Endothelial cell (in vitro differentiated cells): Measurements from ENCODE around the gene TRAPPC10. TPM values are rescaled to one million over a fixed set of nuclear protein-coding genes. Genes with fewer than 3 reads are reported as not detected.

Experiments used
- DNase-seq: peaks from one replicate; pipeline ENCODE4 v3.0.0; 2021; ENCODE audit warnings: low spot score
- H3K27ac Mint-ChIP-seq: one replicate; pipeline ENCODE4 v1.8.0; 2021; ENCODE audit warnings: mixed read lengths, inconsistent platforms; ENCODE audit not compliant: unreplicated experiment
- H3K27me3 Mint-ChIP-seq: one replicate; pipeline ENCODE4 v1.8.0; 2021; ENCODE audit warnings: mild to moderate bottlenecking, moderate library complexity, mixed read lengths, inconsistent platforms; ENCODE audit not compliant: unreplicated experiment
- H3K36me3 Mint-ChIP-seq: one replicate; pipeline ENCODE4 v1.8.0; 2021; ENCODE audit warnings: mild to moderate bottlenecking, low read depth, mixed read lengths, inconsistent platforms; ENCODE audit not compliant: unreplicated experiment
- H3K4me1 Mint-ChIP-seq: one replicate; pipeline ENCODE4 v1.8.0; 2021; ENCODE audit warnings: mild to moderate bottlenecking, mixed read lengths, inconsistent platforms; ENCODE audit not compliant: unreplicated experiment
- H3K4me3 Mint-ChIP-seq: one replicate; pipeline ENCODE4 v1.8.0; 2021; ENCODE audit warnings: mild to moderate bottlenecking, mixed read lengths, inconsistent platforms; ENCODE audit not compliant: unreplicated experiment
- H3K9me3 Mint-ChIP-seq: one replicate; pipeline ENCODE4 v1.8.0; 2021; ENCODE audit warnings: mixed read lengths, inconsistent platforms; ENCODE audit not compliant: unreplicated experiment
- total RNA-seq: library from RNA; stranded (reverse); fragmentation: NEBNext Ultra II Directional; extraction: Animal tissue kit (Norgen Biotek cat#: 25700); gene quantifications from one replicate; pipeline ENCODE4 v1.2.1, GENCODE V29; 2021; ENCODE audit not compliant: unreplicated experiment
- TF ChIP-seq, protein P1 (sequence below): fragments of 200-600 bp; sonication (generic); IDR thresholded peaks from one replicate; pipeline ENCODE4 v1.5.0; 2021; ENCODE audit warnings: antibody characterized with exemption; ENCODE audit not compliant: unreplicated experiment

Gene TRAPPC10
- total RNA-seq, 1 donor from 2014 or later, result 28.4 TPM

DNA sequence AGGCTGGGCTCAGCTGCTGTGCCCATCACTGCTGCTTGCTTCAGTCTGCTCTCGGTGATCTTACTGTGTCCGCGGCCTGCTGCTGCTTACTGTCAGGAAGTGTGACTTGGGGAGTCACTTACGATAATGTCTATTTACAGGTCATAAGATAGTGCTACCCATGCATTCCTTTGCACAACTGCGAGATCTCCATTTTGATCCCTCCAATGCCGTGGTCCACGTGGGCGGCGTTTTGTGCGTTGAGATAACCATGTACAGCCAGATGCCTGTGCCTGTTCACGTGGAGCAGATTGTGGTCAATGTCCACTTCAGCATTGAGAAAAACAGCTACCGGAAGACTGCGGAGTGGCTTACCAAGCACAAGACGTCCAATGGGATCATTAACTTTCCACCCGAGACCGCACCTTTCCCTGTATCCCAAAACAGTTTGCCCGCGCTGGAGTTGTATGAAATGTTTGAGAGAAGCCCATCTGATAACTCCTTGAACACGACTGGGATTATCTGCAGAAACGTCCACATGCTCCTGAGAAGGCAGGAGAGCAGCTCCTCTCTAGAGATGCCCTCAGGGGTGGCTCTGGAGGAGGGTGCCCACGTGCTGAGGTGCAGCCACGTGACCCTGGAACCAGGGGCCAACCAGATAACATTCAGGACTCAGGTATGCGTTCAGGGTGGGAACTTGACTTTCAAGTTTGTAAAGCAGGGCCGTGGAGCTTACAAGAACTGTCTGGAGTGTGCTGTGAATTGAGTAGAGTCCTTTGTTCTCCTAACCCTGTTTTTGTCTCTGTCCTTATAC lies 70.7 kb downstream of the TRAPPC10 start:
- no peak for DNase-seq
- Mint-ChIP-seq H3K27ac (peak overlapping the region; percentile 95), H3K4me1 (peaks cover 12% of the 10 kb centered on the region), H3K4me3 (peak overlapping the region; percentile 71), H3K27me3 (no peaks in the 10 kb centered on the region), H3K36me3 (peaks cover 32% of the 10 kb centered on the region), H3K9me3 (no peaks in the 10 kb centered on the region)
- TF ChIP-seq, protein P1, sequence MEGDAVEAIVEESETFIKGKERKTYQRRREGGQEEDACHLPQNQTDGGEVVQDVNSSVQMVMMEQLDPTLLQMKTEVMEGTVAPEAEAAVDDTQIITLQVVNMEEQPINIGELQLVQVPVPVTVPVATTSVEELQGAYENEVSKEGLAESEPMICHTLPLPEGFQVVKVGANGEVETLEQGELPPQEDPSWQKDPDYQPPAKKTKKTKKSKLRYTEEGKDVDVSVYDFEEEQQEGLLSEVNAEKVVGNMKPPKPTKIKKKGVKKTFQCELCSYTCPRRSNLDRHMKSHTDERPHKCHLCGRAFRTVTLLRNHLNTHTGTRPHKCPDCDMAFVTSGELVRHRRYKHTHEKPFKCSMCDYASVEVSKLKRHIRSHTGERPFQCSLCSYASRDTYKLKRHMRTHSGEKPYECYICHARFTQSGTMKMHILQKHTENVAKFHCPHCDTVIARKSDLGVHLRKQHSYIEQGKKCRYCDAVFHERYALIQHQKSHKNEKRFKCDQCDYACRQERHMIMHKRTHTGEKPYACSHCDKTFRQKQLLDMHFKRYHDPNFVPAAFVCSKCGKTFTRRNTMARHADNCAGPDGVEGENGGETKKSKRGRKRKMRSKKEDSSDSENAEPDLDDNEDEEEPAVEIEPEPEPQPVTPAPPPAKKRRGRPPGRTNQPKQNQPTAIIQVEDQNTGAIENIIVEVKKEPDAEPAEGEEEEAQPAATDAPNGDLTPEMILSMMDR, result no peak

DNA sequence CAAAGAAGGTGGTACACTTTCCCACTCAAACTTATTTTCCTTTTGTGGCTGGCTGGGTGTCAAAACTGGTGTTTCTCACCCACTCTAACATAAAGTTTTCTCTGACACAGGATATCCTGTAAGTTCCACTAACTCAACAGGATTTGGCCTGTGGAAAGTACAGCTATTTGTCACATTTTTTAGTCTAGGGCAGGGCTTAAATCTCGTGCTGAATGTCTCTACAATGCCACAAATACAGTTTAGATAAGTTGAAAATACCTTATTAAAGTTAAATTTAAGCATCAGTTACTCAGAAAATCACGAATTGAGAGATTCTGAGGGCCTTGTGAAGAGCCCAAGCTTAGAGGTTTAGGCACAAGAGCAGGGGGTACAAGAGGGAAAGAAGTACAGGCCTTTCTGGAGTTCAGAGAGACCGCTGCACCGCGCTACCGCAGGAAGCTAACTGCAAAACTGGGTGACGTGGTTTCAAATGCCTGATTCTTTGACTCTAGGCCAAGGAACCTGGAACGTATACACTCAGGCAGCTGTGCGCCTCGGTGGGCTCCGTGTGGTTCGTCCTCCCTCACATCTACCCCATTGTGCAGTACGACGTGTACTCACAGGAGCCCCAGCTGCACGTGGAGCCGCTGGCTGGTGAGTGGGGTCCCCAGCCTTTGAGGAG lies 71.7 kb downstream of the TRAPPC10 start:
- peaks cover 36% of the 10 kb centered on the region for H3K36me3 Mint-ChIP-seq
- H3K27me3 Mint-ChIP-seq, result no peaks in the 10 kb centered on the region
- DNase-seq, result no peak
- H3K4me3 Mint-ChIP-seq, result peak overlapping the region; percentile 71
- peaks cover 12% of the 10 kb centered on the region for H3K4me1 Mint-ChIP-seq
- TF ChIP-seq, protein P1, result no peak
- H3K27ac Mint-ChIP-seq, result peak overlapping the region; percentile 95
- H3K9me3 Mint-ChIP-seq, result no peaks in the 10 kb centered on the region

DNA sequence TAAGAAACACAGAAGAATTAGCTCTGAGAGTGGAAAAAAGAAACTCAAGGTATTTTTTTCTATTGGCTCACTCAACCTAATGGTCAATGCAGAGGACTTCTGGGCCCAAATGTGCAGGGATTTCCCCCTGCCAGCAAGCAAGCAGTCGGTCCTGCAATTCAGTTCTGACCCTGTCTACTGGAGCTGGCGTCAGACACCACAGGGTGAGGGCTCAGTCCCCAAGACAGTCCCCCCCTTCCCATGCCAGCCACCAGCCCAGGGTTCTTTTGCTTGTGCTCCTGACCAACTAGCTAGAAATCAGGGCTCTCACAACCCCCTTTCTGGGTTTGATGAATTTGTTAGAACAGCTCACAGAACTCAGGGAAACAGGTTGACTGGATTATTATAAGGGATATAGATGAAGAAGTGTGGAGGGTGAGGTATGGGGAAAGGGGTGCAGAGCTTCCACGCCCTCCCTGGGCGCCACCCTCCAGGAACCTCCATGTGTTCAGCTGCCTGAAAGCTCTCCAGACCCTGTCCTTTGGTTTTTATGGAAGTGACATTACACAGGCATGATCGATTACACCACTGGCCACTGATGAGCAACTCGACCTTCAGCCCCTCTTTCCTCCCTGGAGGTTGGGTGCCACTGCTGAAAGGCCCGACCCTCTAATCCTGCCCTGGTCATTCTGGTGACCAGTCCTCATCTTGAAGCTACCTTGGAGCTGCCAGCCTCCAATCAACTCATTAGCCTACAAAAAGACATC lies 72.6 kb downstream of the TRAPPC10 start:
- Mint-ChIP-seq H3K9me3 (no peaks in the 10 kb centered on the region), H3K4me3 (no peak overlapping the region), H3K27ac (peak overlapping the region; percentile 57), H3K27me3 (no peaks in the 10 kb centered on the region), H3K36me3 (peaks cover 40% of the 10 kb centered on the region), H3K4me1 (peaks cover 12% of the 10 kb centered on the region)
- no peak for DNase-seq
- TF ChIP-seq, protein P1, result no peak

DNA sequence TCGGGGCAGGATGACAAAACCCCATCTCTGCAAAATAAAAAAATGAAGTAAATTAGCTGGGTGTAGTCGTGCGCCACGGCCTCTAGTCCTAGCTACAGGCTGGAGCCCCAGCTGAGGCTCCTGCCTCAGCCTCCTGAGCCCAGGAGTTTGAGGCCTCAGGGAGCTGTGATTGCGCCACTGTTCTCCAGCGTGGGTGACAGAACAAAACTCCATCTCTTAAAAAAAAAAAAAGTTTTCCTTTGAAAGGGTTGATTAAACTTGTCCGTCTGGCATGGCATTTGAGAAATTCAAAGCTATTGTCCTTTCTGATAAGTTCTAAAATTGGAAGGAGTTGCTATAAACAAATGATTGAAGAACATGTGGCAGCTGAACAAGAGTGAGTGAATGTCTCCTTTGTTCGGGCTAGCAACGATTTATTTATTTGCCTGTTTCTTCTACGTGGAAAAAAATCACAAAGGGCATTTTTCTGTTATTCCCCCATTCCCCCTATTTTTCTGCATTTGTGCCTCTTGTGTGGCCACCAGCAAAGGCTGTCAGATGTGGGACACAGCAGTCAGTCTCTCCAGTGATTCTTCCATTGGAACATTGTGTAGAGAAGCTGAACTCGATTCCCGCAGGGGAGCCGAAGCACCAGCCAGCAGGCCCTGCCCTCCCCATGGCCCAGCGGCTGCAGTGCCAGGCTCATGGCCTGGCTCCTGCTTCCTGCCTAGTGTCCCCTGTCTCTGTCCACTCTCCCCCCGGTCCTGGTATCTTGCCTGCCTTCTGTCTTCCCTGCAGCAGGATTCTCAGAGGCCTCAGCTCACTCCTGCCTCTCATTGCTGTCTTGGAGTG lies 73.6 kb downstream of the TRAPPC10 start:
- no peaks in the 10 kb centered on the region for H3K9me3 Mint-ChIP-seq

More for the DNA sequence above, 73.6 kb downstream of the TRAPPC10 start:
- no peak overlapping the region for H3K4me3 Mint-ChIP-seq
- H3K36me3 Mint-ChIP-seq, result peaks cover 46% of the 10 kb centered on the region
- H3K27ac Mint-ChIP-seq, result peak overlapping the region; percentile 64
- DNase-seq, result no peak
- H3K4me1 Mint-ChIP-seq, result peaks cover 12% of the 10 kb centered on the region
- TF ChIP-seq, protein P1, result no peak
- no peaks in the 10 kb centered on the region for H3K27me3 Mint-ChIP-seq
